GM19372 (cell line): ENCODE data around the gene SCARB2.

Experiments used
- ATAC-seq: cut with Tn5 transposase; IDR thresholded peaks from one replicate; pipeline ENCODE4 v1.9.1; 2021; ENCODE audit warnings: mild to moderate bottlenecking, low read depth, moderate library complexity; ENCODE audit not compliant: unreplicated experiment

Gene SCARB2

DNA sequence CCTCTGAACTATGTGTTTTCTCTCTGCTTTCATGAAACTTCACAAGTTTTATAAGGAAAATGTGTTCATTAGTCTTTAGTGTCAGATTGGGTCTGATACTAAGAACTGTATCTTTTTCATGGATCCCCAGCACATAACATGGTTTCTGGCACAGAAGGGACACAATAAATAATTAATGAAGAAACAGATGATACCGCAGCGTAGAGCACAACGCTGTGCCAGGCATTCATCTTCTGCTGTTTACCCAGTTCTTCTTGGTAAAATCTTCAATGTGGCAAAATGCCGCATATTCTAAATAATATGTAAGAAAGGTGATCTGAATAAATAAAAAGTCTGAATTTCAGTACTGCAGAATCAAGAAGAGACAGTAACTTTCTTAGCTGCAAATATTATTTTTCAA is 12.3 kb downstream of the SCARB2 start:
- ATAC-seq = no peak

DNA sequence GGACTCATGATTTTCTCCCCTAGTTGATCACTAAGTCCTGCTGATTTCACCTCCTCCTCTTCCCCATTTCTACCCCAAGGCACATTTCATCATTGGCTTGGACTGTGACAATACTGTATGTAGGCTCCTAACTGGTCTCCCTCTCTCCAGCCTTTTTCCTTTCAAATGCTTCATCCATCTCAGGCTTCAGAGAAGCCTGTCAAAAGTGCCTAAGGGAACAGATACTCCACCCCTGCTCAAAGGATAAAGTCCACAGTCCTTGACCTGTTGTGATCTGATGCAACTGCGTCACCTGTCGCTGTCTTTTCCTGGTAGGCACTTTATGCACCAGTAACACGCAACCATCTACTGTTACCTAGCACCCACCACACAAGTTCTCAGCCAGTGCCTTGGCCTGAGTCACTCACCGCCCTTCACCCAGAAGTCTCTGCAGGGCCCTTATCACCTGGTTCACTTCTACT is 12.8 kb downstream of the SCARB2 start:
- ATAC-seq = no peak

DNA sequence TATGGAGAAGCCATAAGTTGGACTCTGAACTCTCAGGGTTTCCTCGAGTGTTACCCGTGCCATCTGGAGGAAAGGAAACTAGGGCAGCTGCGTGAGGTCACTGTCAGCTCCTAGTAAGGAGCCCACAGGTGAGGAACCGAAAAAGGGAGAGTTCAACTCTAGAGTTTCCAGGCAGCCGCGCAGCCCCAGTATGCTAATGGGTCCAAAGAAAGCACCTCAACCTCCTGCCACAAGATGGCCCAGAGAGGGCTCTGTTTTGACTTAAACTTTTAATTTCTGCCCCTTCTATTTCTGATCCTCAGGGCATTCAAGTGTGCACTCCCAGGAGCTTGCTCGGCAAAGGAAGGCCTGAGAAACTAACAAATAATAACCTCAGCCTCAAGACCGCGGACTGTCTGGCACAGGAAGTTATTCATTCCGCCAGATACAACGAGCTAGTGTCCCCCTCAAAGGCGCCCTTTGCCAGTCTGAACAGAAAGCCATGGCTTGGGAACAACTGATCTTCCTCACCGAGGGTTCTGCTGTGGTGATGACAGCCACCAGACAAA is 13.9 kb downstream of the SCARB2 start:
- ATAC-seq = peak; percentile 84

DNA sequence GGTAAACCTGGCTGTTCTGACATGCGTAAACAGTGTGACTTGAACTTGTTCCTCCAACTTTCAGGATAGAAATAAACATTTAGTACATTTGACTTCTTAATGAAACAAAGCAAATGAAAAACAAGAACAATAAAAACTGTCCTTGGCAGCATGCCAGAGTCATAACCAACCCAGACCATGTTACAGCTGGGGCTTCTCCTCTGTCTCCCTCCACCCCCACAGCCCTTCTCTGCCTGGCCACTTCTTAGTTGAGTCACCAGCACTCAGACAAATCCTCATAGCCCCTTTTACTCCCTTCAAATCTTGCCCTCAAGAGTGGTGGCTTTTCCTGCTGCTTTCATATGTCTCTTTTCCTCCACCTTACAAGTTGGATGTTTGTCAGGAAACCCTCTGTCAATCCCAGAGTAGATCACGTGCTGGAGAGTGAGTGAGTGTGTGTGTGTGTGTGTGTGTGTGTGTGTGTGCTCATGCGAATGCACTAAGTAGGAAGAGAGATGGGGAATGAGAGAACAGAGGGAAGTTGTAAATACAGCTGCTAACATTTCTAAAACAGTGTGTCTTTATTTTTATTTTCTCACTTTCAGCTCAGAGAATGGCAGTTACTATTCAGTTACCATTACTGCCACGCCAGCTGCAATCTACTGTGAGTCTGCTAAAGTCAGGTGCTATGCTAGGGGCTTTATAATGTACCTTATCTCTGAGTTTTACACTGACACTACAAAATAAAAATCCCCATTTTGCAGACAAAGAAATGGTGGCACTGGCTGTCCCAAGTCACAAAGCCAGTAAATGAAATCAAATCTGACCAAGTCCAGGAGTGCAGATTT is 15.0 kb downstream of the SCARB2 start:
- no peak for ATAC-seq

DNA sequence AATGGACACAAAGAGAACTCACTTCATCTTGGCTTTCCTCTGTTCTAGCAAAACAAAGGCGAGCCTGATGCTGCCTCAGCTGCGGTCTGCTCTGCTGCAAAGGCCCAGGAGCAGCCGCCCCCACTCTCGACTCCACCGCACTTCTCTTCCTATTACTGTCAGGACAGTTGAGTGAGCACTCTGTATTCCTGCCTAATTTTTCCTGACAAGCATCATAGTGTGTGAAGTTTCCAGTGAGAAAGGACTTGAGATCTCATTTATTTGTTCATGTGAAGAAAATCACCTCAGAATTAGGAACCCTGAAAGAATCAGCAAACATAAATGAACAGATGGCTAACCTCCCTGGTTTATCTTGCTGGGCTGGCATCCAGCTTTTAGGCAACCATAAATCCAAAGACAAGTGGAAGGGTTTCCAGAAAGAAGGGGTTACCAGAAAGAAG is 15.6 kb downstream of the SCARB2 start:
- ATAC-seq = no peak

DNA sequence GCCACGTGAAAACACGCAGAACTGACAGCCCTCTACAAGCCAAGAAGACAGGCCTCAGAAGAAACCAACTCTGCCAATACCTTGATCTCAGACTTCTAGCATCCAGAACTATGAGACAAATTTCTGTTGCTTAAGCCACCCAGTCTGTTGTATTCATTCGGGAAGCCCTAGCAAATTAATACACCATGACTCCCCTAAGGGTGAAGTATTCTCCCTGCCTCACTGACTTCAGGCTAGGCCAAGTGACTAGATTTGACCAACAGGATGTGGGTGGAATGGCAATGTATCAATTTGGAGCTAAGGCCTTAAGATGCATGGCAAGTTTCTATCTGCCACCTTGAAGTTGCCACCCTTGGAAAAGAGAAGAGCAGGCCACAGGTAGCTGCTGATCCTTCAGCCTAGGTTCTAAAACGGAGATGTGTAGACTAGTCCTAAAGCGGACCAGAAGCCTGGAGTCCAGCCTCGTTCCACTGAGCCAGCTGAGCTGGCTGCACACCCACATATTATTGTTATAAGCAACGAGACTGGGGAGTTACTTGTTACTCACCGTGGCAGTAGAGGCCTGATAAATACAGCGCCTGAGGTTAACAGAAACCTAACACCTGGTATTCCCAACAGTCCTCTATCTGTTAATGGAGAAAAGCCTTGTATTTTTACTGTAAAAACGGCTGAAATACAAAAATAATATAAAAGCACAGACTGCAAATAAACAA is 16.4 kb downstream of the SCARB2 start:
- no peak for ATAC-seq

DNA sequence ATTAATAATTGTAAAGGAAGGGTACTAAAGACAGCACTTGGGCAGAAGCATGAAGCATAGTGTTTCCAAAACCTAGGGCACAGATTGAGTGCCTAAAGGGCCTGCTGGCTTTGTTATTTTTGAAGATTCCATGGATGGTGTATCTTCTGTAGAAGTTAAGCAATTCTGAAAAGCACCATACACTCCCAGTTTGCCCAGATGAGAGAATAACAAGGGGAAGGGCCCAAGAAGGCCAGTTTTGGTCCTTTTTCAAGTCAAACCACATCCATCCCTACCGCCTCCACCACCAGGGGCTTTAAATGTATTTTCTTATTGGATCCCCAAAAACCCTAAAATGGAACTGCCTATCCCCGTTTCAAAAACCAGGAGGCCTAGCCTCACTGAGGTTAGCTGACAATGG is 17.2 kb downstream of the SCARB2 start:
- no peak for ATAC-seq

DNA sequence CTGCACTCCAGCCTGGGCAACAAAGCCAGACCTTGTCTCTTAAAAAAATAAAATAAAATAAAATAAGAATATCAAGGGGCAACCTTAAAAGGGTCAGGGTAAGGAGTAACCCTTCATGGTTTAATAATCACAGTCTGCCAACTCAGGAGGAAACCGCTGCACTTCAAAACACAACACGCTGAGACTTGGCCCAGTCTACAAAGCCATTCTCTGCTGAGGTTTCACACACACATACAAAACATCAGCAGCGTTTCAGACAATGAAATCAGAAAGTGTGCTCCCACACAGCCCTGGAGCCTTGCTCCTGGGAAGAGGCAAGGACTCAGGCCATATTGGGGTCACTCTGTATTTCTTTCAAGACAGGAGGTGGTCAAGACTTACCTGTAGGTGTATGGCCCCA is 18.3 kb downstream of the SCARB2 start:
- no peak for ATAC-seq

DNA sequence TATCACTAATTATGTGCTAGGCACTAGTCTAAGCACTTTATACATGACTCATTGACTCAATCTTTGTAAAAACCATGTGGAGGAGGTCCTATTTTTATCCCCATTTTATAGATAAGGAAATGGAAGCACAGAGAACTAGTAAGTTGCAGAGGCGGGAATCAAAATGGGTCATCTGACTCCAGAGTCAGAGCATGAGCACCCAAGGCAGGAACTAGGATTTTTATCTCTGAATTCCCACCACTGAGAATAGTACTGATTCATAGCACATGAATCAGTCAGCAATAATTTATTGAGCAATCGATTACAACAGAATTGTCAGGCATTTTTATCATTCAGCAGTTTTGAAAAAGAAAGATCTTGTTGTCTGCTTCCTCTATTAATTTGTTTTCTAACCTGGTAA is 19.3 kb downstream of the SCARB2 start:
- no peak for ATAC-seq

DNA sequence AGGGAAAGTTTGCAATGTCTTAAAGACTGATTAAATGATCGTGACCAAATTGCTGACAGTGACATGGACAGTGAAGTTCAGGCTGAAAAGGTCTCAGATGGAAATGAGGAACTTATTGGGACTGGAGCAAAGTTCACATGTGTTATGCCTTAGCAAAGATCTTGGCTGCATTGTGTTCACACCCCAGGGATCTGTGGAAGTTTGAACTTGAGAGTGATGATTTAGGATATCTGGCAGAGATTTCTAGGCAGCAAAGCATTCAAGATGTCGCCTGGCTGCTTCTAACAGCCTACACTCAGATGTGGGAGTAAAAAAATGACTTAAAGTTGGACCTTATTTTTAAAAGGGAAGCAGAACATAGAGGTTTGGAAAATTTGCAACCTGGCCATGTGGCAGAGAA is 21.4 kb downstream of the SCARB2 start:
- ATAC-seq = no peak

DNA sequence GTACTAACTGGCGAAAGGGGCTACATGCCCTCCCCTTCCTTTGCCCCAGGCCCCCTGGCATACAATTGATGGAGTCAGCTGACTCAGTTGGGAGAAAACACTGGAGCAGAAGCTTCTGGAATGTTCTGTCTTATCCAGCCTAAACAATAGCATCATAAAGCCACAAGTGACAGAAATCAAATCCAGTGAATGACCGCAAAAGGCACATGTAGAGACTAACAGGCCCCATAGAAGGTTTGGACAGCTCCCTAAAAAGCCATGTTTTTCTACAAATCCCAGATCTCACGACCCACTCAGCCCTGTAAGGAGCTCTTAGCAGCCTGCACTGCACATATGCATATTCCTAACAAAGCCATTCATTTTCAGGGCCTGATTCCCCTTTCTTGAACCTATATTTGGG is 25.1 kb downstream of the SCARB2 start:
- no peak for ATAC-seq

DNA sequence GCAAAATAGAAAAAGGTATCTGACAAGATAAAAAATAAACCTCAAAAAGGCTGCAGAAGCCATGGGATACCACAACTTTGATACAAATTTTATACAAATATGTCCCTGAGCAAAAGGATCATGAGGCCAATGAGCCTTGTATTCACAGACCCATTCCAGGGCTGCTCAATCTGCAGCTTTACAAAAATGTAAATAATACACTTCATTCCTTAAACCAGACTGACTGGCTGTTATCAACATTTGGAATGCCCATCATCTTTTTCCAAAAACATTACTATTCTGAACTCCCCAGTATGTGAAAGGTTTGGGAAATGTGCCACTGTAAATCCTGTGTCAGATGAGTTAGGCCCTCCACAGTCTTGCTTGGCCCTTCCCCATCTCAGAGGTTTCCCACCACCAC is 25.5 kb downstream of the SCARB2 start:
- ATAC-seq = no peak

DNA sequence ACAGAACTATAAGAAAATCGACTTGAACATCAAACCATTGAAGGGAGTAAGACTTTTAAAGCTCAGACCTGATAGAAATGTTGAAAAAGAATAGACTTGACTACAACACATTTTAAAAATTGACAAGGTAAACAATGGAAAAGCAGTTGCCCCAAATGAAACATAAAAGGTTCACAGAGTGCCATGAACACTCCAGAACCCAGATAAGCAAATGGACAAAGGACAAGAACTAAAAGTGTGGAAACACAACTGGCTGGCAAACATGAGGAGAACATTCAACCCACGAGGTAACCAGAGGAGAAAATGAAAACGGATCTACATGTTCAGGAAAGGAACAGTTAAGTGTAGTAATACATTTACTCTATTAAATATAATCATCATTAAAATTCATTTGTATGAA is 26.5 kb downstream of the SCARB2 start:
- no peak for ATAC-seq

DNA sequence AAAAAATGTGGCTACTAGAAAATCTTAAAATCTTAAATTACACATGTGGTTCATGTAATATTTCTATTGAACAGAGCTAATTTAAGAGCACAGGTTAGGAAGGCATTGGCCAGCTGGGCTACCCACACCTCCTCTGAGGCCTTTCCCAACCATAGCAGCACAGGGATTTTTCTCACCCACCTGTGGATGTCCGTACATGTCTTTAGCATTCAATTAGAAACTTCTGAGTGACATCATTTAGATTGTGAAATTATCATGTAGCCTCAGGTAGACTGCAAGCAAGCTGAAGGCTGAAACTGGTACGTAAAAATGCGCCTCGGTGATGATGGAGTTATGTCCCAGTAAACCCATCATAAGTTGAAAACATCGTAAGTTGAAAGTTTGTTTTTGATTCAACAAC is 31.2 kb downstream of the SCARB2 start:
- ATAC-seq = no peak

DNA sequence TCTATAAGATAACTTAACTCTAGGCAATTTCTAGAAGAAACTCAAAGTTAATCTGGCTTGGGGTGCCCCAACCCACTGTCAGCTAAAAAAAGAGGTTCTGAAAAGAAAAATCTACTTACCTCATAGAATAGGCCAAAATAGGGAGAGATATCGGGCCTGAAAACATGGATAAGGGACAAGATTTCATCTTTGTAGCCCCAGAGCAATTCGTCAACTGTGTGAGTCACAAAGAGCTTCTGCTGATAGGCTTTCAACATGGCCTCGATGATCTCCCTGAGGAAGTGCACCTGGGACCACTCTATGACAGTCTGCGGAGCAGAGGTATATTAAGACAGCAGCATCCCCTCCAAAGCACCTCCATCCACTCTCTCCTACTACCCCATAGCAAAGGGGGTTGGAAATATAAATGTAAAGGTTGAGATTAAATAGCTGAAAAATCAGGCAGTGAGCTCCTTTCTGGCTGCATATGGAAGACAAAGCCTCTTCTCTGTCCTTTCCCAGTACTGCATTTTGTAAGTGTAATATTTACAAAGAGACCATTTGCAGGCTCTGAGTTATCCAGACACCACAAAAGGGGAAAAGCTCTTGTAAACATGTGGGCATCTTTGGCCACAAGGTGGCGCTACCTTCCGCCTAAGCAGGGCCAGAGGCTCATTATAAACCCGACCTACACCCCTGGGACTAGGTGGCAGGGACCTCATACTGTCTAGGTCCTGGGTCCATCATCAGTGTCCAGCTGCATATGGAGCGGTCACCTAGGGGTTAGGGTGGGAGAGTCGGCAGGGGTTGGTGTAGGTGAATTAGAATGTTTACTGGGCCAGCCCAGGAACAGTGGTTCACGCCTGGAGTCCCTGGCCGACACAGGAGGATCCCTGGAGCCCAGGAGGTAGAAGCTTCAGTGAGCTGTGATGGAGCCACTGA is 34.0 kb downstream of the SCARB2 start:
- ATAC-seq = peak; percentile 84

DNA sequence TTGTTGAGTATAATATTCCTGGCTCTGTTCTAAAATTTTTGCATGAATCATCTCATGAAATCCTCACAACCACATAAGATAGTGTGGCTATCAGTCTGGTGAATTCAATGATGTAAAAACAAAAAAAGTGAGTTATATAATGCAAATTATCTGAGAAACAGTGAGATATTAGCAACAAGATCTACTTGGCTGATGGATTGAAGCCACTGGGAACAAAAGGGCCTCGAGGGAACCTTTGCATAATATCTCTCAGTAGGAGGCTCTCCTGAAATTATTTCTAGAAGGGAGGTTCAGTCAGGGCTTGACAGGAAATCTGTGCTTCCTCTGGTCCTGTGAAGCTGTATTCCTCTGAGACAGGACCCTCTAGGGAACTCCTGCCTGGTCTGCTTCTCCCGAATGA is 35.3 kb downstream of the SCARB2 start:
- ATAC-seq = no peak

DNA sequence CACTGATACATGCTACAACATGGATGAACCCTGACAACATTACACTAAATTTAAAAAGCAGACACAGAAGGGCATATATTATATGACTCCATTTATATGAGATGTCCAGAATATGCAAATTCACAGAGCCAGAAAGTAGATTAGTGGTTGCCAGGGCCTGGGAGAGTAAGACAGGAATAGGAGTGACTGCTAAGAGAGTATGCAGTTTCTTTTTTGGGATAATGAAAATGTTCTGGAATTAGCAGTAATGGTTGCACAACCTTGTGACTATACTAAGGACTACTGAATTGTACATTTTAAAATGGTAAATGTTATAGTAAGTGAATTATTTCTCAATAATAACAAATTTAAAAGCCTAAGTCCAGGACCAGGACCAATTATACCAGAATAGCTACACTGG is 35.9 kb downstream of the SCARB2 start:
- no peak for ATAC-seq

DNA sequence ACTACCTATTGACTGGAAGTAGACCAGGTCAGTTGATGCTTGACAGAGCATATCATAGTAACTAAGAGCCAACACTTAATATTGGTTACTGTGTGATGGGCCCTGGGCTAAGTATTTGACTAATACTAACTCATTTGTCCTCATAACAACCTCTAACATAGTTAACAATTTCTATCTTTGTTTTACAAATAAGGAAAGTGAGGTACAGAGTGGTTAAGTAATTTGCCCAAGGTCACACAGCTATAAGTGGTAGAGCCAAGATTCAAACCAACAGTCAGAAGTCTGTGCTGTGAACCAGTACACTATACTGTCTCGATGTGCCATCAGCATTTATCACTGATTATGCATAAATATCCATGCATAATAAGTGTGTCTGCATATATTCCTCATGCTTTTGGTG is 38.3 kb downstream of the SCARB2 start:
- ATAC-seq = no peak

DNA sequence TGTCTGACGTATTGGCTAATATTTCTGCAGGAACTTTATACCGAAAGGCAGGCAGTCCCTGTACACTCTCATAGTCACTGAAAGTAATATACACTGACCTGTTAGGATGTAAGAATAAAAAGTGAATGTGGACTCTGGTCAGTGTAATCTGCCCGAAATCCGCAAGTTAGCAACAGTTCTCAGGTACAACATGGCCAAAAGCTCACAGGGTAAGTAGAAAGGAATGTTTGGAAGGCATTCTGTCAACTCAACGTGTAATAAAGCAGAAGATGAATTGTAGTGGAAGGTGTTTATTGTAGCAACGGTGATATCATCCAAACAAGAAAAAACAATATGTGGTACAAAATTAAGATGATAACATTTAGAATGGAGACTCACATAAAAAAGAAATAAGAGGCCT is 39.4 kb downstream of the SCARB2 start:
- ATAC-seq = no peak

DNA sequence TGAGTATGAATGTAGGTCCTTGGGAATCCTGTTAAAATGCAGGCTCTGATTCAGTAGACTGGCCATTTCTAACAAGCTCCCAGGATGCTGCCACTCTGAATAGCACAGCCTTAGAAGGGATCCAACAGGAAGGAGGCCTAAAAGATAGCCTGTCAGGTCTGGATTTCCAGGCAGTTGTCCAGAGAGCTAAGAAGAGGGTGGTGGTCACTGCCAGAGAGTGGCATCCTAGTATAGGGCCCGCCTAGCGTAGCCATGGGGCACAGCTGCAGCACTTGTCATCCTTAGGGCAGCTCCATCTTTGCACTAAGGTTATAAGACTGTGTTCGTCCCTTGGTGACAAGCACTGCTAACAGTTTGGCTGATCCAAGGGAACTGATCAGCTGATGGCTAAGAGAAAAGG is 44.9 kb downstream of the SCARB2 start:
- no peak for ATAC-seq

DNA sequence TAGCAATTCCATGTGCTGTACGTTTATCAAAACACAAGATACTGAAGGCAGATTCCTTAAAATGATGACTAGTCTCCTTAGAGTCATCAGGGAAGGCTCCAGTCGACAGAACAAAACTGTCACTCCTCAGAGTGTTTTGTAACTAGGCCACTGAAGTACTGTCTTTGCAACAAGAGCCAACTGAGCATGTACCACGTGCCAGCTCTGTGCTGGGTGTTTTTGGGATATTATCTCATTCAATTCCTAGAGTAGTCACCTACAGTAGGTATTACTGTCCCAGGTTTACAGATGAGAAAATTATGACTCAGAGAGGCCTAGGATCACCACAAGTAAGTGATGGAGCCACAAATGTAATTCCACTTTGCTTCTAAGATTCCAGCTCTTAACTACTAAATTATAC is 47.1 kb downstream of the SCARB2 start:
- no peak for ATAC-seq
